Uterus (tissue), 4 donors: ENCODE results near the gene TSSK6. TPM values are rescaled to one million over a fixed set of nuclear protein-coding genes. Genes with fewer than 3 reads are reported as not detected.

Experiments used
- DNase-seq, 2 donors: peaks; one replicate each; pipeline ENCODE4 v3.0.0-alpha.2; 2019 to 2020
- H3K27ac ChIP-seq, 2 donors: fragments of 200-600 bp; sonication (generic); 1 replicate in 1 of 2; 2 replicates in 1 of 2; pipeline ENCODE4 v1.5.1; 2016 to 2018
- H3K27me3 ChIP-seq, 2 donors: fragments of 200-600 bp; sonication (generic); one replicate each; pipeline ENCODE4 v1.5.1; 2018 to 2019; ENCODE audit warnings: control low read depth in 1 of 2
- H3K36me3 ChIP-seq, 2 donors: fragments of 200-600 bp; sonication (generic); one replicate each; pipeline ENCODE4 v1.5.1; 2019; ENCODE audit warnings: control low read depth in 1 of 2
- H3K4me1 ChIP-seq, 2 donors: fragments of 200-600 bp; sonication (generic); one replicate each; pipeline ENCODE4 v1.5.1; 2018 to 2019; ENCODE audit warnings: control low read depth in 1 of 2
- H3K4me3 ChIP-seq, 2 donors: fragments of 200-600 bp; sonication (generic); 1 replicate in 1 of 2; 2 replicates in 1 of 2; pipeline ENCODE4 v1.5.1; 2018 to 2019; ENCODE audit warnings: mild to moderate bottlenecking in 1 of 2
- H3K9me3 ChIP-seq, 2 donors: fragments of 200-600 bp; sonication (generic); one replicate each; pipeline ENCODE4 v1.5.1; 2019; ENCODE audit warnings: control low read depth in 1 of 2
- CTCF ChIP-seq, 4 experiments: fragments of 200-600 bp in 2 of 4; fragments of 450-650 bp in 2 of 4; sonication (generic) in 2 of 4; IDR thresholded peaks; one replicate each; pipeline ENCODE4 v1.5.1; 2016 to 2019; ENCODE audit warnings: antibody characterized with exemption in 4 of 4, mild to moderate bottlenecking in 2 of 4, moderate library complexity in 1 of 4
- POLR2A ChIP-seq, 2 donors: fragments of 450-650 bp; IDR thresholded peaks; one replicate each; pipeline ENCODE4 v1.6.1; 2016; ENCODE audit warnings: antibody characterized with exemption in 2 of 2, mild to moderate bottlenecking in 1 of 2, moderate library complexity in 1 of 2
- intact Hi-C: fragments of 100-400 bp; cut with DNase I; formaldehyde crosslinking; loops from one replicate; pipeline ENCODE4 v1.15.1; 2023; ENCODE audit warnings: low total_unique reads
- total RNA-seq, 4 donors: library from RNA; depleted of rRNA in 3 of 4; stranded (reverse); fragments of >200 nt in 3 of 4; gene quantifications; one replicate each; pipeline versions ENCODE4 v1.1.0 to v1.2.4, GENCODE V29; 2014 to 2023
- donor health status: DM: yes; HTN: yes; CAD: no.

TSSK6 gene
- total RNA-seq, 4 donors from 2014 or later: 1.3 to 2.0 TPM; not detected in 2

- intact Hi-C loops: no loop called here
Measured at GRCh38 chr19:19502808-19503602, 12.3 kb downstream of the TSSK6 start.

GRCh38 chr19:19502281-19502680, 13.1 kb downstream of the TSSK6 start:
- H3K27me3 ChIP-seq: no peaks in the 10 kb centered on the region
- no peak overlapping the region for H3K27ac ChIP-seq
- H3K36me3 ChIP-seq: no peaks in the 10 kb centered on the region
- no peaks in the 10 kb centered on the region for H3K9me3 ChIP-seq
- no peak for TF ChIP-seq CTCF (IDR thresholded peaks at IDR 0.05)
- TF ChIP-seq POLR2A (IDR thresholded peaks at IDR 0.05): no peak
- H3K4me1 ChIP-seq: no peaks in the 10 kb centered on the region
- H3K4me3 ChIP-seq: no peak overlapping the region
- no peak for DNase-seq
- intact Hi-C loops: no loop called here

More at GRCh38 chr19:19502808-19503602, 12.3 kb downstream of the TSSK6 start:
- Histone ChIP-seq H3K4me3 (no peak overlapping the region), H3K4me1 (no peaks in the 10 kb centered on the region), H3K9me3 (no peaks in the 10 kb centered on the region), H3K27me3 (no peaks in the 10 kb centered on the region), H3K36me3 (no peaks in the 10 kb centered on the region), H3K27ac (no peak overlapping the region)
- no peak for TF ChIP-seq POLR2A (IDR thresholded peaks at IDR 0.05)
- DNase-seq: no peak

- intact Hi-C loops: no loop called here
- H3K4me3 ChIP-seq: no peak overlapping the region
- no peaks in the 10 kb centered on the region for H3K4me1 ChIP-seq
- no peaks in the 10 kb centered on the region for H3K36me3 ChIP-seq
- H3K9me3 ChIP-seq: no peaks in the 10 kb centered on the region
- H3K27me3 ChIP-seq: no peaks in the 10 kb centered on the region
- no peak overlapping the region for H3K27ac ChIP-seq
- no peak for DNase-seq
- no peak for TF ChIP-seq POLR2A (IDR thresholded peaks at IDR 0.05)
- TF ChIP-seq CTCF (IDR thresholded peaks at IDR 0.05): no peak
Measured at GRCh38 chr19:19501798-19502197, 13.6 kb downstream of the TSSK6 start.

GRCh38 chr19:19500975-19501644, 14.2 kb downstream of the TSSK6 start:
- H3K9me3 ChIP-seq: no peaks in the 10 kb centered on the region
- intact Hi-C loops: no loop called here
- TF ChIP-seq POLR2A (IDR thresholded peaks at IDR 0.05) (no peak), CTCF (IDR thresholded peaks at IDR 0.05) (no peak)
- no peaks in the 10 kb centered on the region for H3K4me1 ChIP-seq
- no peak overlapping the region for H3K27ac ChIP-seq
- H3K27me3 ChIP-seq: no peaks in the 10 kb centered on the region
- DNase-seq: no peak
- H3K4me3 ChIP-seq: no peak overlapping the region
- H3K36me3 ChIP-seq: no peaks in the 10 kb centered on the region

GRCh38 chr19:19499272-19499995, 15.9 kb downstream of the TSSK6 start:
- Histone ChIP-seq H3K27me3 (no peaks in the 10 kb centered on the region), H3K27ac (no peak overlapping the region), H3K9me3 (no peaks in the 10 kb centered on the region), H3K4me3 (no peak overlapping the region), H3K36me3 (no peaks in the 10 kb centered on the region), H3K4me1 (no peaks in the 10 kb centered on the region)
- DNase-seq: no peak
- intact Hi-C loops: no loop called here
- TF ChIP-seq POLR2A (IDR thresholded peaks at IDR 0.05) (no peak), CTCF (IDR thresholded peaks at IDR 0.05) (no peak)
